ENCODE measurements around the gene RABEP2. TPM values are rescaled to one million over a fixed set of nuclear protein-coding genes. Genes with fewer than 3 reads are reported as not detected.
"Not testable (repeated sequence)": the region's sequence is repeated elsewhere in the genome, so short reads cannot be mapped to it uniquely, and the experiment has no call there.

Gene RABEP2
- total RNA-seq, 1 experiment from 2014 or later = 40.2 TPM

DNA sequence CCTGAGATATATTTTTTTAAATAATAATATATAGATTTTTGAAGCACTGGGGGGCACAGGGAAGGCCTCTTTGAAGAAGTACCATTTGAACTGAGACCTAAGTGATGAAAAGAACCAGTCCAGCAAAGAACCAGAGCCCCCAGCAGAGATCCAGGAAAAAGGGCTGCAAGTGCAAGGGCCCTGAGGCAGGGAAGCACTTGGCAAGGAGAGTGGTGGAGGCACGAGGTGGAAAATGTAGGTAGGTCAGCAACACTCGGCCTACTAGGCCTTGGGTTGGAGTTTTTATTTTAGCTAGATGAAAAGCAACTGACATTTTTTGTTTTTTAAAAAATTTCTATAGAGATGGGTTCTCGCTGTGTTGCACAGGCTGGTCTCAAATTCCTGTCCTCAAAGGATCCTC, 5.2 kb upstream of the RABEP2 start:
- no peak overlapping the region for H2AFZ ChIP-seq (ENCODE audit: low read length)
- no peak for DNase-seq
- no peaks in the 10 kb centered on the region for H3K9me2 ChIP-seq (replicated peaks; ENCODE audit: low read length)
- H3K27ac ChIP-seq (ENCODE audit: low read length) = no peak overlapping the region
- ATAC-seq = no peak
- no peaks in the 10 kb centered on the region for H3K36me3 ChIP-seq (ENCODE audit: low read depth, low read length)
- no peaks in the 10 kb centered on the region for H3K79me2 ChIP-seq (ENCODE audit: low read length)
- H3K4me1 ChIP-seq (ENCODE audit: insufficient read depth, low read length) = no peaks in the 10 kb centered on the region
- intact Hi-C loops (cut with micrococcal nuclease) = no loop called here
- ChIA-PET CTCF (no interaction called here), POLR2A (ENCODE audit: unreplicated experiment) (no interaction called here)
- BruUV-seq (replicated peaks) = no TSS peak
- no peaks in the 10 kb centered on the region for H3F3A ChIP-seq (ENCODE audit: low read length, unreplicated experiment)
- H4K20me1 ChIP-seq (ENCODE audit: low read length) = no peaks in the 10 kb centered on the region
- no peaks in the 10 kb centered on the region for H3K9me3 ChIP-seq (ENCODE audit: low read length)
- no peak overlapping the region for H3K4me3 ChIP-seq (ENCODE audit: low read length)
- no peak overlapping the region for H3K9ac ChIP-seq (ENCODE audit: low read length)
- no peak overlapping the region for H3K4me2 ChIP-seq (ENCODE audit: low read length)
- TF ChIP-seq EZH2phosphoT487 (IDR thresholded peaks at IDR 0.05; ENCODE audit: borderline replicate concordance, low read length) (no peak), EZH2 (IDR thresholded peaks at IDR 0.05; ENCODE audit: low read length, unreplicated experiment) (no peak)
- TF ChIP-seq, protein P1, sequence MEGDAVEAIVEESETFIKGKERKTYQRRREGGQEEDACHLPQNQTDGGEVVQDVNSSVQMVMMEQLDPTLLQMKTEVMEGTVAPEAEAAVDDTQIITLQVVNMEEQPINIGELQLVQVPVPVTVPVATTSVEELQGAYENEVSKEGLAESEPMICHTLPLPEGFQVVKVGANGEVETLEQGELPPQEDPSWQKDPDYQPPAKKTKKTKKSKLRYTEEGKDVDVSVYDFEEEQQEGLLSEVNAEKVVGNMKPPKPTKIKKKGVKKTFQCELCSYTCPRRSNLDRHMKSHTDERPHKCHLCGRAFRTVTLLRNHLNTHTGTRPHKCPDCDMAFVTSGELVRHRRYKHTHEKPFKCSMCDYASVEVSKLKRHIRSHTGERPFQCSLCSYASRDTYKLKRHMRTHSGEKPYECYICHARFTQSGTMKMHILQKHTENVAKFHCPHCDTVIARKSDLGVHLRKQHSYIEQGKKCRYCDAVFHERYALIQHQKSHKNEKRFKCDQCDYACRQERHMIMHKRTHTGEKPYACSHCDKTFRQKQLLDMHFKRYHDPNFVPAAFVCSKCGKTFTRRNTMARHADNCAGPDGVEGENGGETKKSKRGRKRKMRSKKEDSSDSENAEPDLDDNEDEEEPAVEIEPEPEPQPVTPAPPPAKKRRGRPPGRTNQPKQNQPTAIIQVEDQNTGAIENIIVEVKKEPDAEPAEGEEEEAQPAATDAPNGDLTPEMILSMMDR (conservative IDR thresholded peaks at IDR 0.05; ENCODE audit: low read depth, low read length) = no peak
- H3K27me3 ChIP-seq (ENCODE audit: low read length) = no peaks in the 10 kb centered on the region

DNA sequence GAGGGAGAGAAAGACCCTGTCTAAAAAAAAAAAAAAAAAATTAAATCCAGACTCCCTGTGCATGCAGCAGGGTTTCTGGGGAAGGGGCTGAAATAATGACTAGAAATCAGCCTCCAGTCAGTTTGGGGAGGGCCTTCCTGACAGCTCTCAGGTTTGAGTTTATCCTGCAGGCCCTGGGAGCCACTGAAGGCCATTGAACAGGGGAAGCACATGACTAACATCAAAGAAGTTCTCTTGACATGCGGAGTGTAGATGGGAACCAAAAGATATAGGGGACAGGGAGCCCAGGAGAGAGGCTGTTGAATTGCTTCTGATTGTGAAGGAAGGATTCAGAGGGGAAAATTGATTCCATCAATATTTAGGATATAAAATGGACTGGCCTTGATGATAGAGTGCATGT, 2.8 kb upstream of the RABEP2 start:
- BruUV-seq (replicated peaks) = no TSS peak
- Histone ChIP-seq H3K4me1 (ENCODE audit: insufficient read depth, low read length) (peaks cover 10% of the 10 kb centered on the region; the same call in 1 of the 2 replicates), H3K27ac (ENCODE audit: low read length) (no peak overlapping the region), H3K36me3 (ENCODE audit: low read depth, low read length) (no peaks in the 10 kb centered on the region), H3K4me3 (ENCODE audit: low read length) (no peak overlapping the region), H3K27me3 (ENCODE audit: low read length) (no peaks in the 10 kb centered on the region), H3K9me3 (ENCODE audit: low read length) (no peaks in the 10 kb centered on the region), H3K79me2 (ENCODE audit: low read length) (peaks cover 14% of the 10 kb centered on the region; the same call in 1 of the 2 replicates), H3F3A (ENCODE audit: low read length, unreplicated experiment) (no peaks in the 10 kb centered on the region), H3K9me2 (replicated peaks; ENCODE audit: low read length) (no peaks in the 10 kb centered on the region), H3K4me2 (ENCODE audit: low read length) (no peak overlapping the region), H3K9ac (ENCODE audit: low read length) (no peak overlapping the region), H2AFZ (ENCODE audit: low read length) (no peak overlapping the region), H4K20me1 (ENCODE audit: low read length) (no peaks in the 10 kb centered on the region)
- no peak for TF ChIP-seq EZH2phosphoT487 (IDR thresholded peaks at IDR 0.05; ENCODE audit: borderline replicate concordance, low read length)
- ATAC-seq (no peak), DNase-seq (no peak)
- intact Hi-C loops (cut with micrococcal nuclease) = no loop called here
- ChIA-PET CTCF (no interaction called here), POLR2A (ENCODE audit: unreplicated experiment) (no interaction called here)

DNA sequence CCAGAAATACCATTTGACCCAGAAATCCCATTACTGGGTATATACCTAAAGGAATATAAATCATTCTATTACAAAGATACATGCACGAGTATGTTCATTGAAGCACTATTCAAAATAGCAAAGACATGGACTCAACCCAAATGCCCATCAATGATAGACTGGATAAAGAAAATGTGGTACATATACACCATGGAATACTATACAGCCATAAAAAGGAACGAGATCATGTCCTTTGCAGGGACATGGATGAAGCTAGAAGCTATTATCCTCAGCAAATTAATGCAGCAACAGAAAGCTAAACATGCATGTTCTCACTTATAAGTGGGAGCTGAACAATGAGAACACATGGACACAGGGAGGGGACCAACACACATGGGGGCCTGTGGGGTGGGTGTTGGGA, 1.2 kb upstream of the RABEP2 start:
- H3F3A ChIP-seq (ENCODE audit: low read length, unreplicated experiment); H3K27me3 ChIP-seq (ENCODE audit: low read length); intact Hi-C loops (cut with micrococcal nuclease); BruUV-seq (replicated peaks); ATAC-seq; H4K20me1 ChIP-seq (ENCODE audit: low read length); H3K27ac ChIP-seq (ENCODE audit: low read length); H3K9me3 ChIP-seq (ENCODE audit: low read length); H2AFZ ChIP-seq (ENCODE audit: low read length); H3K36me3 ChIP-seq (ENCODE audit: low read depth, low read length); DNase-seq; CTCF ChIA-PET; POLR2A ChIA-PET (ENCODE audit: unreplicated experiment); H3K9ac ChIP-seq (ENCODE audit: low read length); H3K9me2 ChIP-seq (replicated peaks; ENCODE audit: low read length): not testable (repeated sequence)
- Histone ChIP-seq H3K4me2 (ENCODE audit: low read length) (peak overlapping the region; percentile 98; the same call in 1 of the 2 replicates), H3K4me3 (ENCODE audit: low read length) (peak overlapping the region; percentile 80), H3K4me1 (ENCODE audit: insufficient read depth, low read length) (peaks cover 10% of the 10 kb centered on the region; the same call in 1 of the 2 replicates), H3K79me2 (ENCODE audit: low read length) (peaks cover 15% of the 10 kb centered on the region; the same call in 1 of the 2 replicates)

All from PC-3 (cell line).